HCT116 (cell line): ENCODE data around the gene EEFSEC. TPM values are rescaled to one million over a fixed set of nuclear protein-coding genes. Genes with fewer than 3 reads are reported as not detected.

Source experiments
- ATAC-seq: fragments of 200-7000 bp; cut with Tn5 transposase; 2 replicates; pipeline ENCODE4 v1.9.1; 2020; ENCODE audit warnings: mild to moderate bottlenecking, moderate library complexity
- BruUV-seq: library from RNA; stranded (reverse); fragments of 400-500 nt; replicated peaks from 2 replicates; lab custom pipeline; 2021; lab: Mats Ljungman, UMichigan
- CTCF ChIA-PET: fragments of 300-600 bp; sonication (Branson Sonifier 250); formaldehyde crosslinking; loops from one replicate; lab custom pipeline; 2021; ENCODE audit warnings: antibody characterized with exemption; lab: Charles Lee
- POLR2A ChIA-PET: fragments of 300-600, 350-600 bp; sonication (Branson Sonifier 250); formaldehyde crosslinking; loops from one replicate; lab custom pipeline; 2021; ENCODE audit warnings: antibody characterized with exemption; lab: Charles Lee
- RAD21 ChIA-PET, 2 experiments: fragments of 300-600 bp; sonication (Branson Sonifier 250); formaldehyde crosslinking; loops; one replicate each; lab custom pipeline; 2023; ENCODE audit warnings: low total read pairs in 2 of 2; ENCODE audit not compliant: uncharacterized antibody in 2 of 2, unreplicated experiment in 2 of 2, low non-redundant PET in 1 of 2; lab: Charles Lee
- DNase-seq: peaks from one replicate; pipeline ENCODE4 v3.0.0-alpha.2; 2010; ENCODE audit warnings: low read depth, low spot score
- H2AFZ ChIP-seq: fragments of 200-600 bp; shearing (Covaris generic), sonication (generic); 2 replicates; pipeline ENCODE4 v1.6.1; 2017; ENCODE audit warnings: low read depth, mixed run types, mixed read lengths, antibody characterized with exemption, low read length; ENCODE audit not compliant: poor library complexity, severe bottlenecking
- H3K27ac ChIP-seq: 2 replicates; pipeline ENCODE4 v1.5.1; 2012; ENCODE audit warnings: low read depth, low read length
- H3K27me3 ChIP-seq: fragments of 200-600 bp; sonication (generic); 2 replicates; pipeline ENCODE4 v1.6.1; 2016; ENCODE audit warnings: mixed run types, low read length, mixed read lengths; ENCODE audit not compliant: insufficient read depth
- H3K36me3 ChIP-seq, 2 experiments: fragments of 200-500 bp in 1 of 2; fragments of 200-600 bp in 1 of 2; sonication (Bioruptor generic) in 1 of 2; sonication (generic) in 1 of 2; 2 replicates each; pipeline versions ENCODE4 v1.5.1 to v1.6.1; 2014 to 2016; ENCODE audit warnings: low read length in 2 of 2, inconsistent platforms in 1 of 2, mixed read lengths in 1 of 2, mixed run types in 1 of 2; ENCODE audit not compliant: insufficient read depth in 2 of 2, control insufficient read depth in 1 of 2
- H3K4me1 ChIP-seq, 2 experiments: fragments of 200-600 bp in 1 of 2; sonication (generic) in 1 of 2; 2 replicates each; pipeline versions ENCODE4 v1.5.1 to v1.6.1; 2012 to 2017; ENCODE audit warnings: low read length in 2 of 2, inconsistent platforms in 1 of 2, mild to moderate bottlenecking in 1 of 2, mixed read lengths in 1 of 2, mixed run types in 1 of 2, moderate library complexity in 1 of 2; ENCODE audit not compliant: insufficient read depth in 2 of 2, control insufficient read depth in 1 of 2
- H3K4me2 ChIP-seq: fragments of 200-600 bp; sonication (generic); 2 replicates; pipeline ENCODE4 v1.6.1; 2017; ENCODE audit warnings: mixed run types, low read length, mixed read lengths
- H3K4me3 ChIP-seq, 2 experiments: fragments of 200-600 bp in 1 of 2; sonication (generic) in 1 of 2; replicated peaks in 1 of 2; 2 replicates each; pipeline ENCODE4 v1.5.1; 2011 to 2016; ENCODE audit warnings: low read length in 2 of 2, control low read depth in 1 of 2, low read depth in 1 of 2, mild to moderate bottlenecking in 1 of 2, mixed read lengths in 1 of 2, mixed run types in 1 of 2
- H3K79me2 ChIP-seq: fragments of 200-600 bp; sonication (generic); 2 replicates; pipeline ENCODE4 v1.6.1; 2017; ENCODE audit warnings: mild to moderate bottlenecking, mixed run types, low read length, moderate library complexity, mixed read lengths; ENCODE audit not compliant: insufficient read depth
- H3K9ac ChIP-seq: fragments of 200-600 bp; sonication (generic); 2 replicates; pipeline ENCODE4 v1.6.1; 2016; ENCODE audit warnings: low read length, mixed read lengths
- H3K9me2 ChIP-seq: fragments of 200-600 bp; sonication (generic), shearing (Covaris generic); 2 replicates; pipeline ENCODE4 v1.6.1; 2017; ENCODE audit warnings: mixed run types, mild to moderate bottlenecking, moderate library complexity; ENCODE audit not compliant: insufficient read depth
- H3K9me3 ChIP-seq, 2 experiments: fragments of 200-500 bp in 1 of 2; fragments of 200-600 bp in 1 of 2; sonication (Bioruptor generic) in 1 of 2; sonication (generic) in 1 of 2; 2 replicates each; pipeline ENCODE4 v1.6.1; 2014 to 2017; ENCODE audit warnings: low read length in 2 of 2, mixed read lengths in 2 of 2, inconsistent platforms in 1 of 2, low read depth in 1 of 2, mild to moderate bottlenecking in 1 of 2, mixed run types in 1 of 2, moderate library complexity in 1 of 2; ENCODE audit not compliant: control insufficient read depth in 1 of 2, insufficient read depth in 1 of 2
- H4K20me1 ChIP-seq: fragments of 200-600 bp; sonication (generic), shearing (Covaris generic); 2 replicates; pipeline ENCODE4 v1.6.1; 2017; ENCODE audit warnings: mixed run types, mild to moderate bottlenecking, moderate library complexity; ENCODE audit not compliant: insufficient read depth
- CBX3 ChIP-seq: IDR thresholded peaks from 2 replicates; pipeline ENCODE4 v1.6.1; 2012; ENCODE audit warnings: low read depth
- CTCF ChIP-seq, 3 experiments: fragments of 200-600 bp in 1 of 3; sonication (generic) in 1 of 3; IDR thresholded peaks in 2 of 3; conservative IDR thresholded peaks in 1 of 3; 2 replicates each; pipeline ENCODE4 v1.5.1; 2012 to 2017; ENCODE audit warnings: low read depth in 2 of 3, low read length in 2 of 3, antibody characterized with exemption in 1 of 3, borderline replicate concordance in 1 of 3, control low read depth in 1 of 3, mild to moderate bottlenecking in 1 of 3, mixed read lengths in 1 of 3, mixed run types in 1 of 3, moderate library complexity in 1 of 3; ENCODE audit not compliant: insufficient read depth in 1 of 3
- EZH2phosphoT487 ChIP-seq: fragments of 200-600 bp; IDR thresholded peaks from 2 replicates; pipeline ENCODE4 v1.6.1; 2018; ENCODE audit warnings: antibody characterized with exemption, borderline replicate concordance
- JUND ChIP-seq: IDR thresholded peaks from 2 replicates; pipeline ENCODE4 v1.6.1; 2012
- POLR2AphosphoS5 ChIP-seq: IDR thresholded peaks from 2 replicates; pipeline ENCODE4 v1.6.1; 2011; ENCODE audit warnings: mild to moderate bottlenecking, low read depth, low read length, moderate library complexity
- RAD21 ChIP-seq: IDR thresholded peaks from 2 replicates; pipeline ENCODE4 v1.6.1; 2012; ENCODE audit warnings: low read depth, mild to moderate bottlenecking
- SIN3A ChIP-seq: IDR thresholded peaks from 2 replicates; pipeline ENCODE4 v1.6.1; 2012; ENCODE audit warnings: low read depth
- SRF ChIP-seq: IDR thresholded peaks from 2 replicates; pipeline ENCODE4 v1.6.1; 2012; ENCODE audit warnings: low read depth
- TCF7L2 ChIP-seq: IDR thresholded peaks from 2 replicates; pipeline ENCODE4 v1.7.0; 2011; ENCODE audit warnings: borderline replicate concordance, inconsistent platforms; ENCODE audit not compliant: insufficient read depth, insufficient read length; ENCODE audit errors: extremely low read depth
- ZFX ChIP-seq: fragments of 450-650 bp; IDR thresholded peaks from 2 replicates; pipeline ENCODE4 v1.6.1; 2017
- intact Hi-C: fragments of 100-400 bp; cut with micrococcal nuclease; formaldehyde crosslinking; loops from 2 replicates; pipeline ENCODE4 v1.10.0; 2022
- total RNA-seq: library from RNA; stranded (reverse); gene quantifications from one replicate; pipeline ENCODE4 v1.2.1, GENCODE V29; 2021; ENCODE audit not compliant: unreplicated experiment

The EEFSEC gene
- total RNA-seq, 1 experiment from 2014 or later: 16.1 TPM

- H3K4me3 ChIP-seq: no peak overlapping the region
- H3K4me2 ChIP-seq: no peak overlapping the region
- H3K27ac ChIP-seq: no peak overlapping the region
- POLR2A ChIA-PET: no interaction called here
- no peaks in the 10 kb centered on the region for H3K9me3 ChIP-seq
- no TSS peak for BruUV-seq
- no peaks in the 10 kb centered on the region for H3K27me3 ChIP-seq
- RAD21 ChIA-PET: no interaction called here
- intact Hi-C loops: no loop called here
- no peaks in the 10 kb centered on the region for H3K4me1 ChIP-seq
- no peak for TF ChIP-seq EZH2phosphoT487
- no peaks in the 10 kb centered on the region for H4K20me1 ChIP-seq
- no peaks in the 10 kb centered on the region for H3K9me2 ChIP-seq
- CTCF ChIA-PET: interaction anchor here (1.2 kb wide), 1 partner anchor 10 kb away, joined by 4 read pairs; no protein-coding TSS in a partner anchor
- no peak overlapping the region for H3K9ac ChIP-seq
- H3K79me2 ChIP-seq: no peaks in the 10 kb centered on the region
- no peak for DNase-seq
- H2AFZ ChIP-seq: no peak overlapping the region
- ATAC-seq: no peak
- no peaks in the 10 kb centered on the region for H3K36me3 ChIP-seq
These were observed 62.7 kb downstream of the EEFSEC start for GRCh38 chr3:128215800-128216495.

GRCh38 chr3:128217702-128218547 lies 64.6 kb downstream of the EEFSEC start:
- CTCF ChIA-PET: interaction anchor here (0.6 kb wide), 1 partner anchor 204 kb away, joined by 3 read pairs; no protein-coding TSS in a partner anchor
- TF ChIP-seq CBX3: no peak
- TF ChIP-seq TCF7L2: no peak
- no peak for TF ChIP-seq SIN3A
- TF ChIP-seq SRF: no peak
- TF ChIP-seq CTCF (IDR thresholded peaks at IDR 0.05 in 2 of 3, conservative IDR thresholded peaks at IDR 0.05 in 1 of 3; ENCODE audit: borderline replicate concordance in 1 of 3, insufficient read depth in 1 of 3, low read depth in 2 of 3, low read length in 2 of 3): no peak
- no peak for TF ChIP-seq POLR2AphosphoS5
- no peak for TF ChIP-seq RAD21
- TF ChIP-seq ZFX: no peak
- no peak for TF ChIP-seq JUND
- H3K36me3 ChIP-seq: no peaks in the 10 kb centered on the region
- no peak overlapping the region for H3K4me3 ChIP-seq
- H3K27me3 ChIP-seq: no peaks in the 10 kb centered on the region
- intact Hi-C loops: no loop called here
- peaks cover 3 to 6% of the 10 kb centered on the region in 2 experiments; a peak in 3 of 4 replicates for H3K9me3 ChIP-seq
- DNase-seq (no peak), ATAC-seq (no peak)
- no TSS peak for BruUV-seq
- H2AFZ ChIP-seq: no peak overlapping the region
- POLR2A ChIA-PET: no interaction called here
- RAD21 ChIA-PET: no interaction called here
- no peaks in the 10 kb centered on the region for H3K9me2 ChIP-seq
- H4K20me1 ChIP-seq: no peaks in the 10 kb centered on the region
- H3K9ac ChIP-seq: no peak overlapping the region
- no peaks in the 10 kb centered on the region for H3K4me1 ChIP-seq
- no peak overlapping the region for H3K27ac ChIP-seq
- H3K4me2 ChIP-seq: no peak overlapping the region
- no peaks in the 10 kb centered on the region for H3K79me2 ChIP-seq
